Measurements from ENCODE around the gene PCDHGA4. TPM values are rescaled to one million over a fixed set of nuclear protein-coding genes. Genes with fewer than 3 reads are reported as not detected.
A peak's percentile ranks its signal among the peaks of the same experiment; 100 is the strongest.

The PCDHGA4 gene
- total RNA-seq, 2 experiments from 2014 or later = not detected

- intact Hi-C loops (cut with micrococcal nuclease) = no loop called here
- Mint-ChIP-seq H3K27ac (no peak overlapping the region), H3K9me3 (peaks cover 35% of the 10 kb centered on the region), H3K36me3 (ENCODE audit: low read depth) (peaks cover 24% of the 10 kb centered on the region), H3K4me1 (ENCODE audit: low read depth) (no peaks in the 10 kb centered on the region), H3K27me3 (peaks cover 62% of the 10 kb centered on the region), H3K4me3 (no peak overlapping the region)
- CTCF ChIA-PET = no interaction called here
- POLR2A ChIA-PET = no interaction called here
- ATAC-seq (no peak), DNase-seq (no peak)
- TF ChIP-seq CTCF (IDR thresholded peaks at IDR 0.05) = no peak
These were observed 2.1 kb downstream of the PCDHGA4 start for GRCh38 chr5:141356950-141357349.

GRCh38 chr5:141359790-141360426 lies 5.1 kb downstream of the PCDHGA4 start, which contains the start of gene PCDHGB2:
PCDHGB2 (plus strand) TSS chr5:141359994; CDS start chr5:141360136, 142 bp downstream.
- Mint-ChIP-seq H3K4me3 (peak within 1 kb of the TSS; percentile 70), H3K27ac (no peak within 1 kb of the TSS), H3K27me3 (peaks cover 69% of the 10 kb centered on the region), H3K36me3 (ENCODE audit: low read depth) (peaks cover 19% of the 10 kb centered on the region), H3K9me3 (peaks cover 35% of the 10 kb centered on the region), H3K4me1 (ENCODE audit: low read depth) (no peaks in the 10 kb centered on the region)
- ATAC-seq (no peak), DNase-seq (peak; percentile 16)
- intact Hi-C loops (cut with micrococcal nuclease) = no loop called here
- TF ChIP-seq CTCF (IDR thresholded peaks at IDR 0.05) = peak; percentile 56
- ChIA-PET CTCF (interaction anchor here (0.6 to 1.9 kb wide), 9 partner anchors 10 to 196 kb away, joined by 3 to 8 read pairs (median 4); partner anchors contain the start of genes PCDHGA10, PCDHGA3, PCDHGB1 and PCDHGB3), POLR2A (no interaction called here)

- no peak for DNase-seq
- Mint-ChIP-seq H3K27me3 (peaks cover 71% of the 10 kb centered on the region), H3K27ac (no peak overlapping the region), H3K4me1 (ENCODE audit: low read depth) (no peaks in the 10 kb centered on the region), H3K4me3 (peak overlapping the region; percentile 70), H3K36me3 (ENCODE audit: low read depth) (peaks cover 25% of the 10 kb centered on the region), H3K9me3 (peaks cover 39% of the 10 kb centered on the region)
- CTCF ChIA-PET = interaction anchor here (0.7 to 1.9 kb wide), 5 partner anchors 9 to 52 kb away, joined by 3 to 8 read pairs (median 6); partner anchors contain the start of genes PCDHGA10, PCDHGA3, PCDHGB1 and PCDHGB3
- intact Hi-C loops (cut with micrococcal nuclease) = no loop called here
- no peak for ATAC-seq
- POLR2A ChIA-PET = no interaction called here
- TF ChIP-seq CTCF (IDR thresholded peaks at IDR 0.05) = no peak
These were observed 5.9 kb downstream of the PCDHGA4 start for GRCh38 chr5:141360685-141361084.

GRCh38 chr5:141362719-141363118 lies 7.9 kb downstream of the PCDHGA4 start:
- Mint-ChIP-seq H3K9me3 (peaks cover 32% of the 10 kb centered on the region), H3K27ac (no peak overlapping the region), H3K27me3 (peaks cover 70% of the 10 kb centered on the region), H3K4me1 (ENCODE audit: low read depth) (no peaks in the 10 kb centered on the region), H3K36me3 (ENCODE audit: low read depth) (peaks cover 24% of the 10 kb centered on the region), H3K4me3 (no peak overlapping the region)
- ChIA-PET POLR2A (interaction anchor here (1.3 kb wide), 1 partner anchor 29 kb away, joined by 4 read pairs; no protein-coding TSS in a partner anchor), CTCF (no interaction called here)
- TF ChIP-seq CTCF (IDR thresholded peaks at IDR 0.05) = no peak
- ATAC-seq (no peak), DNase-seq (no peak)
- intact Hi-C loops (cut with micrococcal nuclease) = no loop called here

- DNase-seq (no peak), ATAC-seq (no peak)
- ChIA-PET CTCF (interaction anchor here (0.8 to 2.0 kb wide), 10 partner anchors 9 to 200 kb away, joined by 3 to 8 read pairs (median 5); partner anchors contain the start of genes PCDHB7, PCDHGA1, PCDHGA10 and PCDHGA11), POLR2A (no interaction called here)
- Mint-ChIP-seq H3K36me3 (ENCODE audit: low read depth) (peaks cover 24% of the 10 kb centered on the region), H3K27ac (no peak within 1 kb of the TSS), H3K4me3 (no peak within 1 kb of the TSS), H3K27me3 (peaks cover 70% of the 10 kb centered on the region), H3K9me3 (peaks cover 32% of the 10 kb centered on the region), H3K4me1 (ENCODE audit: low read depth) (no peaks in the 10 kb centered on the region)
- TF ChIP-seq CTCF (IDR thresholded peaks at IDR 0.05) = no peak
- intact Hi-C loops (cut with micrococcal nuclease) = no loop called here
These were observed 9.3 kb downstream of the PCDHGA4 start, which contains the start of gene PCDHGA5 for GRCh38 chr5:141363952-141364660. PCDHGA5 (plus strand) TSS chr5:141364162; CDS start chr5:141364331, 169 bp downstream.

Data from activated CD8-positive, alpha-beta T cell treated with anti-CD3 and anti-CD28 coated beads for 36 hours (primary cell).